ENCODE data around the gene CSNK1G3. TPM values are rescaled to one million over a fixed set of nuclear protein-coding genes. Genes with fewer than 3 reads are reported as not detected.

CSNK1G3 gene
- total and polyA plus RNA-seq, 2 of the 4 experiments (the other 2 are of a cell fraction) = 16.4 to 26.2 TPM

GRCh38 chr5:123527190-123527589, 15.2 kb downstream of the CSNK1G3 start:
- ATAC-seq (ENCODE audit: low read depth) (no peak), DNase-seq (no peak)
- intact Hi-C loops (cut with micrococcal nuclease) (no loop called here), dilution Hi-C loops (cut with HindIII; ENCODE audit: low sequenced_read_pairs, unreplicated experiment) (no loop called here), in situ Hi-C loops (cut with MboI; ENCODE audit: low sequenced_read_pairs) (no loop called here)
- Histone ChIP-seq H3K9ac (ENCODE audit: low read depth, low read length) (no peak overlapping the region), H3K27me3 (ENCODE audit: control insufficient read depth, insufficient read depth, low read length) (no peaks in the 10 kb centered on the region), H2AK5ac (ENCODE audit: low read depth, low read length) (no peak overlapping the region), H2BK5ac (ENCODE audit: low read depth, low read length, poor library complexity, severe bottlenecking) (no peak overlapping the region), H2BK120ac (ENCODE audit: low read depth, low read length) (no peak overlapping the region), H3K36me3 (ENCODE audit: control insufficient read depth, insufficient read depth, low read length) (no peaks in the 10 kb centered on the region; the same call in 1 of the 2 replicates), H2AK9ac (replicated peaks; ENCODE audit: low read depth, low read length, poor library complexity) (no peak overlapping the region), H3K9me3 (ENCODE audit: control insufficient read depth, insufficient read depth, low read length) (no peaks in the 10 kb centered on the region), H3K9me1 (ENCODE audit: insufficient read depth, low read length) (no peaks in the 10 kb centered on the region), H4K91ac (ENCODE audit: insufficient read depth, low read depth, low read length) (no peak overlapping the region), H3K79me1 (ENCODE audit: low read depth in 1 of 2, low read length in 2 of 2) (peaks cover 17 to 47% of the 10 kb centered on the region in 2 experiments), H4K5ac (ENCODE audit: low read depth, low read length) (no peak overlapping the region), H4K8ac (ENCODE audit: low read depth in 2 of 2, low read length in 2 of 2) (no peak overlapping the region), H3K4me1 (ENCODE audit: control insufficient read depth, insufficient read depth, low read length) (no peaks in the 10 kb centered on the region), H3K27ac (ENCODE audit: insufficient read depth, low read length) (no peak overlapping the region), H3K56ac (ENCODE audit: extremely low read depth, insufficient read depth, low read length) (no peak overlapping the region), H3K14ac (replicated peaks; ENCODE audit: low read depth, low read length) (no peak overlapping the region), H2BK15ac (ENCODE audit: low read depth, low read length) (no peak overlapping the region), H2AFZ (replicated peaks; ENCODE audit: low read length, poor library complexity) (no peak overlapping the region), H2BK20ac (ENCODE audit: low read depth, low read length) (no peak overlapping the region), H3K4me3 (ENCODE audit: insufficient read depth, low read depth, low read length) (no peak overlapping the region), H3K4me2 (ENCODE audit: low read depth, low read length) (no peak overlapping the region), H3K4ac (ENCODE audit: low read depth, low read length) (no peak overlapping the region), H3K23ac (ENCODE audit: low read depth, low read length) (no peak overlapping the region), H3K18ac (ENCODE audit: low read depth, low read length) (no peak overlapping the region), H4K20me1 (ENCODE audit: insufficient read depth, low read length) (peaks cover 28% of the 10 kb centered on the region; the same call in 1 of the 2 replicates)
- TF ChIP-seq POLR2A (IDR thresholded peaks at IDR 0.05; ENCODE audit: low read depth, low read length) (no peak), CTCF (conservative IDR thresholded peaks at IDR 0.05; ENCODE audit: low read depth, low read length) (no peak), FOS (IDR thresholded peaks at IDR 0.05; ENCODE audit: low read depth, low read length) (no peak), MXI1 (IDR thresholded peaks at IDR 0.05; ENCODE audit: borderline replicate concordance, low read depth, low read length) (no peak), RFX5 (IDR thresholded peaks at IDR 0.05; ENCODE audit: low read depth, low read length) (no peak), BHLHE40 (IDR thresholded peaks at IDR 0.05; ENCODE audit: low read depth, low read length) (no peak), CHD1 (IDR thresholded peaks at IDR 0.05; ENCODE audit: low read depth, low read length) (no peak), MAZ (IDR thresholded peaks at IDR 0.05; ENCODE audit: borderline replicate concordance, low read depth, low read length) (no peak), MAFK (IDR thresholded peaks at IDR 0.05; ENCODE audit: low read depth, low read length) (no peak), CEBPB (IDR thresholded peaks at IDR 0.05; ENCODE audit: low read depth, low read length) (no peak), RCOR1 (IDR thresholded peaks at IDR 0.05; ENCODE audit: insufficient replicate concordance, low read length) (no peak)
- TF ChIP-seq, protein P1, sequence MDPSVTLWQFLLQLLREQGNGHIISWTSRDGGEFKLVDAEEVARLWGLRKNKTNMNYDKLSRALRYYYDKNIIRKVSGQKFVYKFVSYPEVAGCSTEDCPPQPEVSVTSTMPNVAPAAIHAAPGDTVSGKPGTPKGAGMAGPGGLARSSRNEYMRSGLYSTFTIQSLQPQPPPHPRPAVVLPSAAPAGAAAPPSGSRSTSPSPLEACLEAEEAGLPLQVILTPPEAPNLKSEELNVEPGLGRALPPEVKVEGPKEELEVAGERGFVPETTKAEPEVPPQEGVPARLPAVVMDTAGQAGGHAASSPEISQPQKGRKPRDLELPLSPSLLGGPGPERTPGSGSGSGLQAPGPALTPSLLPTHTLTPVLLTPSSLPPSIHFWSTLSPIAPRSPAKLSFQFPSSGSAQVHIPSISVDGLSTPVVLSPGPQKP (IDR thresholded peaks at IDR 0.05; ENCODE audit: borderline replicate concordance, low read depth, low read length) = no peak
- BruUV-seq (replicated peaks) = no TSS peak
- ChIA-PET CTCF (no interaction called here), POLR2A (ENCODE audit: unreplicated experiment) (no interaction called here)

Data from IMR-90 (cell line).